Ectodermal cell (in vitro differentiated cells): Measurements from ENCODE around the gene ERO1B.
"Not testable (repeated sequence)": the region's sequence is repeated elsewhere in the genome, so short reads cannot be mapped to it uniquely, and the experiment has no call there.

ENCODE experiments used
- H3K27ac ChIP-seq: 2 replicates; pipeline ENCODE4 v1.7.0; 2013; ENCODE audit warnings: mild to moderate bottlenecking, low read depth, low read length; ENCODE audit not compliant: insufficient read depth, poor library complexity, severe bottlenecking
- H3K27me3 ChIP-seq: 2 replicates; pipeline ENCODE4 v1.7.0; 2013; ENCODE audit warnings: mild to moderate bottlenecking, low read length; ENCODE audit not compliant: insufficient read depth, control insufficient read depth, poor library complexity, severe bottlenecking
- H3K36me3 ChIP-seq: one replicate; pipeline ENCODE4 v1.7.0; 2013; ENCODE audit warnings: low read length; ENCODE audit not compliant: control insufficient read depth, insufficient read depth
- H3K4me1 ChIP-seq: one replicate; pipeline ENCODE4 v1.7.0; 2013; ENCODE audit warnings: low read length; ENCODE audit not compliant: control insufficient read depth, insufficient read depth
- H3K4me3 ChIP-seq: 2 replicates; pipeline ENCODE4 v1.7.0; 2013; ENCODE audit warnings: low read depth, low read length, control low read depth; ENCODE audit not compliant: insufficient read depth
- H3K9me3 ChIP-seq: 2 replicates; pipeline ENCODE4 v1.7.0; 2013; ENCODE audit warnings: mild to moderate bottlenecking, low read length, moderate library complexity; ENCODE audit not compliant: control insufficient read depth
- WGBS, 2 experiments: methylation state at CpG; one replicate each; pipeline ENCODE4 v1.1.7; 2013; ENCODE audit warnings: missing lambda C conversion rate in 2 of 2; 5-methylcytosine and 5-hydroxymethylcytosine counted together

ERO1B gene

GRCh38 chr1:236204039-236204438 is 77.7 kb downstream of the ERO1B start:
- peaks cover 5% of the 10 kb centered on the region for H3K4me1 ChIP-seq
- H3K9me3 ChIP-seq = no peaks in the 10 kb centered on the region
- no peaks in the 10 kb centered on the region for H3K36me3 ChIP-seq
- no peak overlapping the region for H3K4me3 ChIP-seq
- no peak overlapping the region for H3K27ac ChIP-seq
- H3K27me3 ChIP-seq = no peaks in the 10 kb centered on the region
- WGBS, 2 experiments = 83 to 100% methylated on average over 1 of the region's 1 CpG

GRCh38 chr1:236201786-236202185 is 80.0 kb downstream of the ERO1B start:
- no peaks in the 10 kb centered on the region for H3K36me3 ChIP-seq
- no peaks in the 10 kb centered on the region for H3K27me3 ChIP-seq
- no peak overlapping the region for H3K27ac ChIP-seq
- H3K4me1 ChIP-seq = no peaks in the 10 kb centered on the region
- WGBS, 2 experiments = 90 to 100% methylated on average over 1 of the region's 1 CpG
- no peak overlapping the region for H3K4me3 ChIP-seq
- no peaks in the 10 kb centered on the region for H3K9me3 ChIP-seq

GRCh38 chr1:236200925-236201324 is 80.8 kb downstream of the ERO1B start:
- H3K27ac ChIP-seq = no peak overlapping the region
- H3K36me3 ChIP-seq = no peaks in the 10 kb centered on the region
- H3K27me3 ChIP-seq = no peaks in the 10 kb centered on the region
- no peak overlapping the region for H3K4me3 ChIP-seq
- H3K9me3 ChIP-seq = no peaks in the 10 kb centered on the region
- H3K4me1 ChIP-seq = no peaks in the 10 kb centered on the region

- Histone ChIP-seq H3K27me3 (no peaks in the 10 kb centered on the region), H3K9me3 (no peaks in the 10 kb centered on the region), H3K4me1 (no peaks in the 10 kb centered on the region), H3K4me3 (no peak overlapping the region), H3K27ac (no peak overlapping the region), H3K36me3 (no peaks in the 10 kb centered on the region)
- WGBS, 2 experiments = 85 to 93% methylated on average over 1 to 2 of the region's 2 CpGs
Observed at GRCh38 chr1:236193184-236193583, 88.6 kb downstream of the ERO1B start.

- H3K4me3 ChIP-seq, H3K27me3 ChIP-seq, H3K9me3 ChIP-seq, H3K27ac ChIP-seq, H3K36me3 ChIP-seq, H3K4me1 ChIP-seq: not testable (repeated sequence)
- 80 to 96% methylated on average over 1 of the region's 1 CpG for WGBS, 2 experiments
Observed at GRCh38 chr1:236188084-236188483, 93.7 kb downstream of the ERO1B start.

- 81 to 97% methylated on average over 1 to 2 of the region's 2 CpGs for WGBS, 2 experiments
- H3K4me3 ChIP-seq, H3K9me3 ChIP-seq, H3K27ac ChIP-seq, H3K4me1 ChIP-seq, H3K27me3 ChIP-seq, H3K36me3 ChIP-seq: not testable (repeated sequence)
Observed at GRCh38 chr1:236186471-236186870, 95.3 kb downstream of the ERO1B start.

- H3K27me3 ChIP-seq = no peaks in the 10 kb centered on the region
- no peaks in the 10 kb centered on the region for H3K36me3 ChIP-seq
- no peak overlapping the region for H3K4me3 ChIP-seq
- no peaks in the 10 kb centered on the region for H3K9me3 ChIP-seq
- no peak overlapping the region for H3K27ac ChIP-seq
- WGBS, 2 experiments = 84 to 89% methylated on average over 2 to 4 of the region's 4 CpGs
- no peaks in the 10 kb centered on the region for H3K4me1 ChIP-seq
Observed at GRCh38 chr1:236185687-236186086, 96.1 kb downstream of the ERO1B start.

GRCh38 chr1:236181059-236181458 is 100.7 kb downstream of the ERO1B start:
- Histone ChIP-seq H3K9me3 (no peaks in the 10 kb centered on the region), H3K4me1 (peaks cover 6% of the 10 kb centered on the region), H3K36me3 (no peaks in the 10 kb centered on the region), H3K27ac (no peak overlapping the region), H3K4me3 (no peak overlapping the region), H3K27me3 (no peaks in the 10 kb centered on the region)
- 92 to 98% methylated on average over 3 of the region's 3 CpGs for WGBS, 2 experiments

GRCh38 chr1:236179634-236180033 is 102.1 kb downstream of the ERO1B start:
- Histone ChIP-seq H3K4me3 (no peak overlapping the region), H3K27ac (no peak overlapping the region), H3K36me3 (no peaks in the 10 kb centered on the region), H3K27me3 (no peaks in the 10 kb centered on the region), H3K9me3 (no peaks in the 10 kb centered on the region), H3K4me1 (peaks cover 9% of the 10 kb centered on the region)
- 93 to 95% methylated on average over 6 of the region's 6 CpGs for WGBS, 2 experiments

- Histone ChIP-seq H3K9me3 (no peaks in the 10 kb centered on the region), H3K27me3 (no peaks in the 10 kb centered on the region), H3K4me3 (no peak overlapping the region), H3K27ac (no peak overlapping the region), H3K4me1 (peaks cover 16% of the 10 kb centered on the region), H3K36me3 (no peaks in the 10 kb centered on the region)
- 85 to 91% methylated on average over 16 to 18 of the region's 18 CpGs for WGBS, 2 experiments
Observed at GRCh38 chr1:236176337-236177336, 105.1 kb downstream of the ERO1B start.
